HG02588 (cell line): ENCODE measurements around the gene MDM4.

ENCODE experiments used
- ATAC-seq: cut with Tn5 transposase; IDR thresholded peaks from one replicate; pipeline ENCODE4 v1.9.1; 2021; ENCODE audit warnings: mild to moderate bottlenecking, moderate library complexity; ENCODE audit not compliant: unreplicated experiment

Gene MDM4

GRCh38 chr1:204600968-204601367 lies 84.8 kb downstream of the MDM4 start:
- no peak for ATAC-seq

- no peak for ATAC-seq
These were observed 85.9 kb downstream of the MDM4 start for GRCh38 chr1:204602111-204602579.

- no peak for ATAC-seq
These were observed 86.8 kb downstream of the MDM4 start for GRCh38 chr1:204602871-204603542.

DNA sequence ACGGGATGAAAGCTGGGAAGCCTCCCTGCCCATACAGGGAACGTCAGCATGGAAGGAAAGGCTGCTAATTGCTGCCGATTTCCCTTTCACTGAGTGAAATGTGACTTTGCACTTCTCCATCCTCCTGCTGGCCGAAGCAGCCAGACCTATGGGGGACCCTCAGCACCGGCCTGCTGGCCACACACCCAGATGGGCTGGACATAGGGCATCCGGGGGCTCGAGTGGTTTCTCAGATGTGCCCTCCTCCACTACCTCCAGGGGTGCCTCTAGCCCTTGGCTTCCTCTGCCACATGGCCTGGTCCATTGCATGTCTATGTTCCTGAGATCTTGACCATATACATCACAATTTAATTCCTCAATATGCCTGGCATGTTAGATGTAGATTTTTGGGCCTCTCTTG lies 89.6 kb downstream of the MDM4 start:
- ATAC-seq, result no peak
